Jurkat, Clone E6-1 (cell line): ENCODE results near the gene ANGEL1. TPM values are rescaled to one million over a fixed set of nuclear protein-coding genes. Genes with fewer than 3 reads are reported as not detected.

Source experiments
- DNase-seq: peaks from one replicate; pipeline ENCODE4 v3.0.0-alpha.2; 2011; ENCODE audit warnings: low read depth, low spot score
- H3K4me3 ChIP-seq: 2 replicates; pipeline ENCODE4 v1.5.1; 2011; ENCODE audit warnings: mild to moderate bottlenecking, low read length, control low read depth, moderate library complexity
- polyA plus RNA-seq: library from polyadenylated mRNA; unstranded; fragments of >200 nt; gene quantifications from one replicate; pipeline ENCODE4 v1.2.1, GENCODE V29; 2012; ENCODE audit warnings: missing spikeins; ENCODE audit not compliant: insufficient read length, insufficient read depth

The ANGEL1 gene, protein sequence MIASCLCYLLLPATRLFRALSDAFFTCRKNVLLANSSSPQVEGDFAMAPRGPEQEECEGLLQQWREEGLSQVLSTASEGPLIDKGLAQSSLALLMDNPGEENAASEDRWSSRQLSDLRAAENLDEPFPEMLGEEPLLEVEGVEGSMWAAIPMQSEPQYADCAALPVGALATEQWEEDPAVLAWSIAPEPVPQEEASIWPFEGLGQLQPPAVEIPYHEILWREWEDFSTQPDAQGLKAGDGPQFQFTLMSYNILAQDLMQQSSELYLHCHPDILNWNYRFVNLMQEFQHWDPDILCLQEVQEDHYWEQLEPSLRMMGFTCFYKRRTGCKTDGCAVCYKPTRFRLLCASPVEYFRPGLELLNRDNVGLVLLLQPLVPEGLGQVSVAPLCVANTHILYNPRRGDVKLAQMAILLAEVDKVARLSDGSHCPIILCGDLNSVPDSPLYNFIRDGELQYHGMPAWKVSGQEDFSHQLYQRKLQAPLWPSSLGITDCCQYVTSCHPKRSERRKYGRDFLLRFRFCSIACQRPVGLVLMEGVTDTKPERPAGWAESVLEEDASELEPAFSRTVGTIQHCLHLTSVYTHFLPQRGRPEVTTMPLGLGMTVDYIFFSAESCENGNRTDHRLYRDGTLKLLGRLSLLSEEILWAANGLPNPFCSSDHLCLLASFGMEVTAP
- 18.4 TPM for polyA plus RNA-seq

DNA sequence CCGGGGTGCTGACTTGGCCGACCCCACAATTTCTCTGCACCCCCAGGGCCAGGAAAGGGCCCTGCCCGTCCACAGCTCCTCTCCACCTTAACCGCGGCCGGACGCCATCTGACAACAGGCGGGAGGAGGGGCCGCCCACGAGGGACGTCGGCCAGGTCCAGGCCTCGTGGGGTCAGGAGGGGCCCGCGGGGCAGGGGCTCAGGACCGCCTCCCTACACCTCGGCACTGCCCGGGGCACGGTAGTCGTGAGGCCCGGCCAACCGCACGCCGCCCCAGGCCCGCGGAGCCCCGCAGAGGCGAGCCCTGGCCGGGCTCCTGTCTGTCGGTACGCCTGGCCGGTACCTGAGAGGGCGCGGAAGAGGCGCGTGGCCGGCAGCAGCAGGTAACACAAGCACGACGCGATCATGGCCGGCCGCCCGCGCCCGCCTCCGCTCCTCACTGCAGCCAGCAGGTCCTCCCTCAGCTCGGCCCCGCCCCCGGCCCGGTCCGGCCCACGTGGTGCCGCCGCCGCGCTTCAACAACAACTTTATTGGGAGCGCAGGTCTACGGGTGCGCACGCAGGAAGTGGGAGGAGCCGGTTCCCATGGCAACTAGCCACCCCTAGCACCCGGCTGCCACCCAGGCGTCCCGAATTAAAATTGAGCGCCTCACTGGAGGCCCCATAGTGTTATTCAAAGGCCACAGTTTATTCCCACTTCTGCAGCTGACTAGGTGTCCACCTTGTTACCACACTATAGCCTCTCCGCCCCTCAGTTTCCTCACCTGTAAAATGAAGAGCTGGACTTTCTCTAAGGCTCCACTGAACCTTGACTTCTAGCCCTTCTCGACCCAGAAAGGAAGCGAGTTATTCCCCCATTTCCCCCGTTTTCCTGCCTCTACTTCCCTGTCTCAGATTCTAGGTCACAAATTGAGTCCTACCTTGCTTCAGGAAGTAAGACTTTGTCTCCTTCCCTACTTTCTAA lies at the start of gene ANGEL1:
Gene ANGEL1 (minus strand): TSS at position 461 of the 962 bp plus-strand sequence. CDS start 55 bp downstream, at position 406.
- peak; percentile 94 for DNase-seq
- peak within 1 kb of the TSS; percentile 66 for H3K4me3 ChIP-seq

DNA sequence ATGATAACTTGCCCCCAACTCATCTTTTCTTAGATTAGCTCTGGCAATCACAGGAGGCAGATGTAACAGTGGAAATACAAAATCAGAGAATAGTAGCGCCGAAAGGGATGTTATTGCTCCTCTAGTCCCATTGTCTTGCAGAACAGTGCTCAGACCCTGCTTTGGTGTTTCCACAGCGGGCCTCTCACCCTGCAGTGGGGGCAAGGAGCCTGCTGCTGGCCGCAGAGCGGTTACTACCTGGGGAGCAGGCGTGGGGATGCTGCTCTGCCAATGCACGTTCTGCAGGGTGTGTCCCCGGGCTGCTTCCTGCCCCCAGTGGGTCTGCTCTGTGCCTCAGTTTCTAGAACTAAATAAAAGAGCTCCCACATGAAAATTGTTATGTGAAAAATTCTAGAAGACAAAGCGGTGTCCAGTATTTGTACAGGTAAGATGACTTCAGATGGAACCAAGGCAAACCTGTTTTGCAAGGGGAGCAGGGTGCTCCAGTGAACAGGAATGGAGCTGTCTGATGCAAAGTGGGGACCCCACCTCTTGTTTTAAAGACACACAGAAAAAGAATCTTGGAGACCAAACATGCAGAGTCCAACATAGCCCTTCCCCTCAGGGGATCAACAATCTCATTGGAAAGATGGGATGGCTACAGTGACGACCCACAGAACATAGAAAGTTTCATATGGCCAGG lies 49.0 kb upstream of the ANGEL1 start:
- no peak for DNase-seq
- no peak overlapping the region for H3K4me3 ChIP-seq

DNA sequence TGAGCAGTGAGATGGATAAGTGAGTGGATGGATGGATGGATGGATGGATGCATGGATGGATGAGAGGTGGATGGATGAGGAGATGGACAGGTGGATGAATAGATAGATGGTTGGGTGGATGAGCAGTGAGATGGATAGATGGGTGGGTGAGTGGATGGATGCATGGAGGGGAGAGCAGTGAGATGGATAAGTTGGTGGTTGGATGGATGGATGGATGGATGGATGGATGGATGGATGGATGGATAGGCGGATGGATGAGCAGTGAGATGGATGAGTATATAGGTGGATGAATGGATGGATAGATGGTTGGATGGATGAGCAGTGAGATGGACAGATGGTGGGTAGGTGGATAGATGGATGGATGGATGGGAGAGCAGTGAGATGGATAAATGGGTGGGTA lies 44.1 kb upstream of the ANGEL1 start:
- H3K4me3 ChIP-seq, result no peak overlapping the region
- no peak for DNase-seq

DNA sequence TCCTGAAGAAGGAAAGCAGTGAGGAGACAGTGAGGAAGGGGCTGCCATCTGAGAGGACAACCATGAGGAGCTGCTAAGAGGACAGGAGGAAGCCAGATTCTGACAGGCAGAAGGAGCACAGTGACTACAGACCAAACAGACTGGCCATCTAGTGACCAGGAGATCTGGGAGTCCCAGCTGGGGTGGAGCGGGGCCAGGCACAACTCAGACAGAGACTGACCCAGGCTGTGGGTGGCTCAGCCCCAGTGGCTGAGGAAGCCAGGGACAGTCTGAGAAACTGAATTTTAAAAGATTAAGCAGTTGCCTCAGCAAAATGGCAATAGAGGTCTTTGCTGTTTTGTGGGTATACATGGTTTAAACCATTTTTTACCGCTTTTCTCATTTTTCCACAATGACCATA lies 42.4 kb upstream of the ANGEL1 start:
- H3K4me3 ChIP-seq, result no peak overlapping the region
- DNase-seq, result no peak

DNA sequence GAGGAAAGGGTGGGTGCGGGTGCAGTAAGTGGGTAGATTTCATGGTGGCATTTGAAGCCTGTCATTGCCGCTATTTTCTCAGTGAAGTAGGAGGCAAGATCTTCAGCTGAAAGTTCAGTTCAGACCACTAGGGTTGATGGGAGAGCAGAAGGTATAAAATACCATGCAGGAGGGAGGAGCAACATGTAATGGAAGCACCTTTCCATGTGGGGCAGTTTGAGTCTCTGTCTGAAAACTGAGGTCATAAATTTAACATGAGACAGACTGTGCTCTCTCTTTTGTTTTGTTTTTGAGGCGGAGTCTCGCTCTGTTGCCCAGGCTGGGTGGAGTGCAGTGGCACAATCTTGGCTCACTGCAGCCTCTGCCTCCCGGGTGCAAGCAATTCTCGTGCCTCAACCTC lies 36.2 kb upstream of the ANGEL1 start:
- DNase-seq, result peak; percentile 44
- H3K4me3 ChIP-seq, result no peak overlapping the region

DNA sequence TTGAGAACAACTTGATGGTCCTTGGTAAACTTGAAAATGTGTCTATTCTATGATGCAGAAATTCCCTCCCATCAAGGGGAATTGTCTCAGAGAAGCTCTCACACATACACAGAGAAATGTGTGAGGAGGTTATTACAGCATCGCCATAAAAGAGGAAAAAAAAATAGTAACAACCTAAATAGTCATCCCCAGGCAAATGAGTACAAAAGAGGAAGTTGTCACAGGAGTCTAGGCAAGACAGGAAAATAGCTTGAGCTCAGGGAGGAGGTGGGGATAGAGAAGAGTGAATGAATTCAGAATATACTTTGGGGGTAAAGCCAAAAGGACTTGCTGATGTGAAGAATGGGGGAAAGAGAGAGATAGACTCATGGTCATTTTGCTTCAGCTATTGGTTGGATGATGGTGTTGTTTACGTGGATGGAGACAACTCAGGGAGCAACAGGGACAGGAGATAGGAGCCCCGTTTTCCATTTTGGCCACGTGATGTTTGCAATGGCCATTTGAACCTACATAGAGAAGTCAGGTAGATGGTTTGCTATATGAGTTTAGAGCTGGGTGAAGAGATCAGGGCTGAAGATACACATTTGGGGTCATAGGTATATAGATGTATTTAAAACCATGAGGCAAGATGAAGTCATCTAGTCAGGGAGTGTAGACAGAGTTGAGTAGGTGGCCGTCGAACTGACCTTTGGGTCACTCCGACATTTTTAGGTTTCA lies 33.8 kb upstream of the ANGEL1 start:
- H3K4me3 ChIP-seq, result no peak overlapping the region
- no peak for DNase-seq

DNA sequence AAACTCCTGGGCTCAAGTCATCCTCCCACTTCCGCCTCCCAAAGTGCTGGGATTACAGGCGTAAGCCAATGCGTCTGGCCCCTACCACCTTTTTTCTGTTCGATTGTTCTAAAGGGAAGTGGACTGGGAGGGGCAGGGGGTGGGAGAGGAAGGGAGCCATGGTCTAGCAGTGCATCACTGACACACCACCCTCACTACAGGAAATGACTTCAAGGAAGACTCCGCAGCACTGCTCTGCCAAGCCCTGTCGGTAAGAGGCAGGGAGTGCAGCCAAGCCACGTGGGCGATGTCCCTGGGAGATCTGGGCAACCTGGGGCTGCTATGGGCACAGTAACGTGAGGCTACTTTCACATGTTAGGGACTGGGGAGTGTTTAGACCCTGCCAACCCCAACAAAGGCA lies 31.5 kb upstream of the ANGEL1 start:
- peak; percentile 69 for DNase-seq
- H3K4me3 ChIP-seq, result no peak overlapping the region

DNA sequence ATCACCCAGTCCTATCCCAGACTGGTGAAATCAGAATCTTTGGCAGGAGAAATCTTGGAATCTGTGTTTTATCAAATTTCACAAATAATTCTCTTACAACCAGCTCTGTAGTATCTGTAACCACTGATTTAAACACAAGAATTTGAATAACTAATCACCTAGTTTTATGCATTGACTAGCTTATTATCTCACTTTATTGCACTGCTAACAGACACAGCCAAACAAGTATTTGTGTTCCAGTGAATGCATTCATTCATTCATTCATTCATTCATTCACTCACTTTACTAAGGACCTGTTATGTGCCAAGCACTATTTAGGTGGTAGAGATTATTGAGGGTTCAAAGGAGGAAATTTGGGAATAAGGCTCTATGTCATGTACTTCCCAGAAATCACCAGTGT lies 29.7 kb upstream of the ANGEL1 start:
- no peak overlapping the region for H3K4me3 ChIP-seq
- DNase-seq, result no peak

DNA sequence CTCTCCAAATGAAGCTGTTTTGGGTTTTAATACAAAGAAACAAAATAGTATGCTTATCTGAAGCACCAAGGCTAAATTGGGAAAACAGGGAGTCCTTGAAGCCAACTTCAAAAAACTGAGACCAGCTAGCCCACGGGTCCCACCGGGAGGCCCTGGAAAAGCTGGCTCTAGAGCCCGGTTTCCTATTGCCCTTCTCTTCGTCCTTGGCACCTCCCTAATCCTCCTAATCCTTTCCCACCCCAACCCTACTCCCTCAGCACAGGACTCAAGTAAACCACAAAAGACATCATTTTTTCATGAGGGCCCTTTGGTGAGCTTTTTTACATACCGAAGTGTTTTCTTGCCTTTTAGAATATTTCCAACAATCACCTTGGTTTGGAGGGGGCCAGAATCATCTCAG lies 24.8 kb upstream of the ANGEL1 start:
- H3K4me3 ChIP-seq, result no peak overlapping the region
- no peak for DNase-seq

DNA sequence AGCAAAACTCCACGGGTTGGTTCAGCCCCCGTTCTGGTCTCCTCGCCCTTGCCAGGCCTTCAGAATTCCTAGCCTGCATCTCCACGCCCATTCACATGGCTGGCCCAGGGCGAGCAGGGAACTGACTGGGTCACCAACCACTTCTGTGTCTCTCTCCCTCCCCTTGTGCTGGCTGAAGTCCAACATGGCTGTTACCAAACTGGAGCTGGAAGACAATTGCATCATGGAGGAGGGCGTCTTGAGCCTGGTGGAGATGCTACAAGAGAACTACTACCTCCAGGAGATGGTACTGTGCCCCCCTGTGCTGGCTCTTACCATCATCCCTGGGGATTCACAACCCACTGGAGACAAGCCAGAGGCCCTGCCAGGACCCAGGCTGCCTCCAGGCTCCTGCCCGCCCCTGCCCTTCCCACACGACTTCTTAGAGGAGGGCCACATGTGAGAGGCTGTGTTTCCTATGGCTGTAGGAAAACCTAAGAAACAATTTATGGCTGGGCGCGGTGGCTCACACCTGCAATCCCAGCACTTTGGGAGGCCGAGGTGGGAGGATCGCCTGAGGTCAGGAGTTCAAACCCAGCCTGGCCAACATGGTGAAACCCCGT lies 23.4 kb upstream of the ANGEL1 start:
- no peak overlapping the region for H3K4me3 ChIP-seq
- DNase-seq, result no peak

DNA sequence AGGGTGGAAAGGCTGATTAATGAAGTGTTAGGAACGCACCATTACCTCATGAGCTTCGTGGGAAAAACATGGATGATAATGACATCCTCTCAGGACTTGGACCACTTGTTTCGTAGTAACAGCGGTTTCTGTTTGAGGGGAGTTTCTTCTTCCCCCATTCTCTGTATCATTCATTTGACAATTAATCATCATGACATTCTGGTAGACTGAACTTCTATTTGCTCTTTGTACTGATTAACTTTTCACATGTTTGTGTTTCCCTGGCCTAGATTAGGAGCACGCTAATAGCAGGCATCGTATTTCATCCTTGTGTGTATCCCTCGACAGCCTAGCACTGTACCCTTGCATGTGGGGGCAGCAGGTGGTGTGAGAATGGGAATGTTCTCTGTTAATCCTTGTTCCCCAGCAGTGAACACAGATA lies 21.6 kb upstream of the ANGEL1 start:
- DNase-seq, result no peak
- no peak overlapping the region for H3K4me3 ChIP-seq

DNA sequence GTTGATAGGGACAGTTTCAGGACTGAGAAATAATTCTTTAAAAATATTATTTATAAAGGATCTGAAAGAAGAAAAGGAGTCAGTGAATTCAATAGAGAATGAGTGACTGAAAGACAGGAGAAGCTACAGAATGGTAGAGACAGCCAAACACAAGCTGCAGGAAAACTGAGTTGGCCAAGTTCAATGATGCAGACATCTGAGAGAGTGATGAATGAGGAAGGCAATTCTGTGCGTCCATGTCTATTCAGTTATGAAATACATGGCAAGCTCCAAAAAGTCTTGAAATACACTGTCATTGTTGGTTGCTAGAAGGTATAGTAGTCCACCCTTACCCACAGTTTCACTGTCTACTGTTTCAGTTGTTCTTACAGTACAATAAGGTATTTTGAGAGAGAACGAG lies 20.3 kb upstream of the ANGEL1 start:
- DNase-seq, result no peak
- H3K4me3 ChIP-seq, result no peak overlapping the region

DNA sequence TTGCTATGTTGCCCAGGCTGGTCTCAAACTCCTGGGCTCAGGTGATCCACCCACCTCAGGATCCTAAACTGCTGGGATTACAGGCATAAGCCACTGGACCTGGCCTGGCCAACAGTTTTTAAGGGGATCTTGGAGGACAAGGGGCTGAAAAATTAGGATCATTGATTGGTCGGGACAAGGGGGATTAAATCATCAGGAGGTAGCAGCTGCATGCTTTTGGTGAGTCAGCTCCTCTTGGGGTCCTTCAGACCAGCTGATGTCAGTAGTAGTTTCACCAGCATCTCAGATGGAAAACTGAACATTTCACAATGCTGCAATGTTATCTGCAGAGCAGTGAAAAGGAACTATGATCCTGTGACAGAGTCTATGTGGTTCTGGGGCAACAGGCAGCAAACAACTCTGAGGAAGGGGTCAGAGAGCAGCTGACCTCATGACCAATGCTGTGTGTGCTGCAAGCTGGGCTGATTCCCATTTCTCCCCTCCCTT lies 19.9 kb upstream of the ANGEL1 start:
- no peak overlapping the region for H3K4me3 ChIP-seq
- DNase-seq, result no peak

DNA sequence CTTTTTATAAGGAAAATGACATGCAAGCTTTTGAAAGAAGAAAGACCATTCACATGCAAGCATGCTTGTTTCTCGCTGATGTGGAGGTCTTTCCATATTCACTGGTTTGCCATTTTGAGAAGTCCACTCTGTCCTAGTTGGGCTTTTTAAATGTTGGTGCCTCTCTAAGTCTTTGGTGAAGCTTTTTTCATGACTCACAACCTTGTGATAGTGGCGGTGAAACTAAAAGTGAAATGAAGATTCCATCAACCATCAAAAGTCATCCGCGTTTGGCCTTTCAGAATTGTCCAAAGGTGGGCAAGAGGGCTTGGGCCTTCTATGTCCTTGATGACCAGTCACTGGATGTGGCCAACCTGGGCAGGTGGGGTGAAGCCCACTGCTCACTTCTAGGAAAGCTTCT lies 17.9 kb upstream of the ANGEL1 start:
- no peak for DNase-seq
- no peak overlapping the region for H3K4me3 ChIP-seq

DNA sequence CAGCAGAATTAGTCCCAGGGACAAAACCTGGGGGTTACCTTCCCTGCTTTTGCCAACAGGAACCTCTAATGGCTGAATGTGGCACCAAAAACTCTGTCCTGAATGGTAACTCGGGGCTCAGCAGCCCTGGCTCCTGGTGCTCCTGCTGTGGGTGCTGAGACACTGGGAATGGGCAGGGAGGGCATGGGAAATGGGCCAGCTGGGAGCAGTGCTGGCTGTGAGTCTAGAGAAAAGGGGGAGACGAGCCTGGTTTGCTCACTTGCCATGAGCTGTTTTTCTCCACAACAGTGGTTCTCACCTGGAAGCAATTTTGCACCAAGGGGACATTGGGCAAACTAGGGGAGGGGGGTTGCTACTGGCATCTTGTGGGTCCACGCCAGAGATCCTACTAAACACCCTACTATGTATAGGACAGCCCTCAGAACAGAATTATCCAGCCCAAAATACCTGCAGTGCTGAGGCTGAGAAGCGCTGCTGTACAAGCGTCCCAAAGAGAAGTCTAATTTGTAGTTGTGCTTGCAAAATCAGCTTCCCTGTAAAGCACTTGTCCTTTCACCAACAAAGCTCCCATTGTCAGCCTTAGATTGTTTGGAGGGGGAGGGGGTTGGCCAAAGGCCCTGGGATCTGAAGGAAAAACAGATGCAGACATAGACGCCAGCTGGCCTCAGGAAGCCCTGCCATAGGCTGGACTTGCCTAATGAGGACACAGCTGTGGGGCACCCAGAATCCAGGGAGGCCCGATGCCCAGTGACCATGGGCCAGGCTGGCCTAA lies 17.2 kb upstream of the ANGEL1 start:
- no peak for DNase-seq
- H3K4me3 ChIP-seq, result no peak overlapping the region

DNA sequence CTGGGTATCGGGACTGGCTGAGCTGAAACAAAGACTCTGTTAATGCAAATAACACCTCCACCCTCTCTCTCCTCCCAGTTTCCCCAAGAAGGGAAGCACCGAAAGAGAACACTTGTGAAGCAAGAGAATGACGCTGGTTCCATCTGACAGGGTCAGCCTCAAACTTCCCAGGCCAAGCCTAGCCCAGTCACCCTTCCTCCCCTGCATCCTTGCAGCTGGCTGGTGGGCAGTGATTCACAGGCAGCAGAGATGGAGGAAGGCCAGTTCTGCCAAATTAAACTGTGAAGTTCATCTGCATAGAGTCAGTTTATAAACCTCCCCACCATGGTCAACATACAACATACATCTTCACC lies 16.3 kb upstream of the ANGEL1 start:
- no peak for DNase-seq
- no peak overlapping the region for H3K4me3 ChIP-seq

DNA sequence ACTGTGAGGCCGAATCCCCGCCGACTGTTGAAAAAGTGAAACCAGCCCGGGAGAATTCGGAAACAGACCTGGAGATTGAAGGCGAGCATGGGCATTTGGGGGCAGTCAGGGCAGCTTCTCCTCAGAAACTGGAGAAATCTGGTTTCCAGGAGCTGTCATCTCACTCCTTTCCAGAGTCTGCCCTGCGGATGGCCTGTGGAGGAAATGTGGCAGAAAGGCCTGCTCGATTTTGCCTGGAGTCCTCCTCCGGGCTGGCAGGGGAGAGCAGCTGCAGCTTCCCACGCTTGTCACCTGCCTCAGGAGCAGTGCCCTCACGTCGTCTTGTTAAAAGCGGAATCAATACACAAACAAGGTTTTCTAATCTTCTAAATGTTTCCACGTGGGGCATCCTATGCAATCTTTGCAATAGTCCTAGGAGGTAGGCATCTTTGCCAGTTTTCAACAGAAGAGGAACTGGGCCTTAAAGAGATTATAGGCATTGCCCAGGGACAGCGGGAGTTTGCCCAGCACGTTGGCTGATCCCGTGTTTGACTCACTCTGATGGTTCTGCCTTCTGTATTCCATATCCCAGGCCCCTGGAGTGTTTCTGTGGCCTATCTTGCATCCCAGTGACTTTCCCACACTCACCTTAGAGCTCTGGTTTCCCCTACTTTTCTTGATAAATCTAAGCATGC lies 15.8 kb upstream of the ANGEL1 start:
- no peak overlapping the region for H3K4me3 ChIP-seq

More for the DNA sequence above, 15.8 kb upstream of the ANGEL1 start:
- DNase-seq, result no peak
